ENCODE measurements around the gene TLE4.
A peak's percentile ranks its signal among the peaks of the same experiment; 100 is the strongest.

Gene TLE4

DNA sequence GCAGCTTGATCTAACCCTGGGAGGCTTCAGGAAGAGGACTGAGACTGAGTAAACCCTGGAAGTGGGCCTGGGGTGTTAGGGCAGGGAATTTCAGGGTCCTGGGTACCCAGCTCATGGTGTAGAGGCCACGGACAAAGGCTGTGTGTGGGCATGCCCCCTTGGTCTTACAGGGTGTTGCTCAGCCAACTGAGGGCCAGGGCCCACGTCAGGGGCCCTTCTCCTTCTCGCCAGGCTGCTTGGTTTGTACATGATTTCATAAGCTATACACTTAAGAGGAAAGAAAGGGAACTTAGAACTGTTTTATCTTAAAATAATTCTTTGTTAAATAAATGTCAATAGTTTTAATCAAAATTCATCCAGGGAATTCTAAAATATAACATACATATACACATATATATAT, 95.4 kb downstream of the TLE4 start:
- DNase-seq = peak; percentile 39

- peak; percentile 96 for DNase-seq
Observed at GRCh38 chr9:79667817-79668436, 96.2 kb downstream of the TLE4 start.

- DNase-seq = no peak
Observed at GRCh38 chr9:79668956-79669355, 97.2 kb downstream of the TLE4 start.

GRCh38 chr9:79670269-79670961, 98.7 kb downstream of the TLE4 start:
- DNase-seq = peak; percentile 53

GRCh38 chr9:79671558-79671957, 99.8 kb downstream of the TLE4 start:
- no peak for DNase-seq

GRCh38 chr9:79672236-79672635, 100.5 kb downstream of the TLE4 start:
- DNase-seq = no peak

DNA sequence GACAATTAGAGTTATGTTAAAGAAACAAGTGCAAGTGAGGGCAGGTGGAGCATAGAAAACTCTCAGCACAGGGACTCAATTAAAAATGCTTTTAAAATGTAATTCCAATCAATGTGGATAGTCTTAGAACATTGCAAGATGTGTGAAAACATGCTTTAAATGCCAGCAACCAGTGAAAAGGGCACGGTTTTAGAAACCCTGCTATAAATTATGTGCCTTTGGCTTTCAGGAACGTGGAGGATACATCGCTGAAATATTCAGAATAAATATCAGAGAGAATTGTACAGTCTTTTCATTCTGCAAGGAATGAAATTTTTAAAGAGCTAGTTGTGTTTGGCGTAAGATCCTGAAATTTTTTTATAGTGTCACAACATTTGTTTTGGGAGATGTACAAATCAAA, 101.1 kb downstream of the TLE4 start:
- no peak for DNase-seq

- DNase-seq = no peak
Observed at GRCh38 chr9:79673614-79674013, 101.8 kb downstream of the TLE4 start.

DNA sequence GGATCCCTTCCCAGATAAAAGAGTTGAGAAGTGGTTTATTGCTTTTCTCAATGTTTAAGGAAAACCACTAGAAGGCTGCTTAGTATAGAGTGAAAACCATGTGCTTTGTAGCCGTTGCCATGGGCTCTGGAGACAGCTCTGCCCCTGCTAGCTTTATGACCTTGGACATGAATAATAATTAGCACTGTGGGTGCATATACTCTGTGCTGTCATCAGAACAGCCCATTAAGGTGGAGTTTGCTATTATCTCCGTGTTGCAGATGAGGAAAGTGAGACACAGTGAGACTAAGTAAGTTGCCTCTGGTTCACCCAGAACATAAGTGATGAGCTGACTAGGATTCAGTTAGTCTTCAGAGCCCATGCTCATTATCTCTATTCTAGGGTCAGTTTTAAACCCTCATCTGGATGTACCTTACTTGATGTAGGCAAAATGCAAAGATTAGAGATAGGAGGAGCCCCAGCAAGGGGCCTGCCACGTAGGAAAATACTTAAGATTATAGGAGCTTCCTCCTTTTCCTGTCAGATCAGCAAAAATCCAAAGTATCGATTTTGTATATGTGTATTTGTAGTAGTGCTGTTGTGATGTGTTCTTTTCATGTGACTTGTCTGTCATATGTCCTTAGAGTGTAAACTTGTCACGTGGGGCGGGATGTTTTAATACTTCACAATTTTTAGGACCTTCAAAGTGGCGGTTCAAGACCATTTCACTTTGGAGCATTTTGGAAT, 102.5 kb downstream of the TLE4 start:
- no peak for DNase-seq

DNA sequence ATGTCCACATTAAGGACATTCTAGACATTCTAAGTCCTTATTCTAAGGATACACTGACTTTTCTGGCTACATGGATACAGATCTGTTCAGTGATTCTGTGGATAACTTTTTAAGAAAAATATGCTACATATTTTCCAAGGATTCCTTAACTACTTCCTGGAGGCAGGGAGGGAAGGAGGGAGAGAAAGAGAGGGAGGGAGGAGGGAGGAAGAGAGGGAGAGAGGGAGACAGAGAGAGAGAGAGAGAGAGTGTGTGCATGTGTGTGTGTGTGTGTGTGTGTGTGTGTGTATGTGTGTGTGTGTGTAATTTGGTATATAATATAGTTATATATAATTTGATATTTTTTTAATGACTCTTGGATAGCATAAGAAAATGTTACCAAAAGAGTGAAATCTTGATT, 109.8 kb downstream of the TLE4 start:
- DNase-seq = no peak

DNA sequence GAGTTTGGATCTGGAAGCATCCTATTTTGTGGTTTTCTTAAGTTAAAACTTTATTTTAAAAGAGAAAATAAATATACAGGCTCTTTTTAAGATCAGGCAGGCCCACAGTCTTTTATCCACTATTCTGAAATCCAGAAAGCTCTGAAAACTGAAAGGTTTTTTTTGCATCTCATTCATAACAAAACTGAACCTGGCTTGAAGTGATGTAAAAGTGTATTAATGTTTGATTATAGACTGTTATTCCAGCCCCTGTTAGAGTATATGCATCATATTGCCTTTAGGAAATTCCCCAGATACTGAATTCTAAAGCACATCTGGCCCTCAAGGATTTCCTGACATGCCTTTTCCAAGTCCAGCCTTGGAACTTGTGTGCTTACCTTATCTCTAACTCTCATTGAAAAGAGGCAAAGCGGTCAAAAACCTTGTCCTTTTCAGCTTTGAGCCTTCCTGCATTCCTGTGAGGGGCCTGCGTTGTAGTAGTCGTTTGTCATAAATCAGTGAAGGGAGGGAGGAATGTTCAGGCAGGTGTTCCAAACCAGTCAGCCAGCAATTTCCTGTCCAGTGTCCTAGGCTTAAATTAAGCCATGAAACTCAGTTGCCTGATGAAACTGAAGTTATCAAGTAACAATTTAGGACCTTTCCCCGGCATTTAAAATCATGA, 110.4 kb downstream of the TLE4 start:
- DNase-seq = peak; percentile 28

GRCh38 chr9:79684059-79684458, 112.3 kb downstream of the TLE4 start:
- DNase-seq = no peak

DNA sequence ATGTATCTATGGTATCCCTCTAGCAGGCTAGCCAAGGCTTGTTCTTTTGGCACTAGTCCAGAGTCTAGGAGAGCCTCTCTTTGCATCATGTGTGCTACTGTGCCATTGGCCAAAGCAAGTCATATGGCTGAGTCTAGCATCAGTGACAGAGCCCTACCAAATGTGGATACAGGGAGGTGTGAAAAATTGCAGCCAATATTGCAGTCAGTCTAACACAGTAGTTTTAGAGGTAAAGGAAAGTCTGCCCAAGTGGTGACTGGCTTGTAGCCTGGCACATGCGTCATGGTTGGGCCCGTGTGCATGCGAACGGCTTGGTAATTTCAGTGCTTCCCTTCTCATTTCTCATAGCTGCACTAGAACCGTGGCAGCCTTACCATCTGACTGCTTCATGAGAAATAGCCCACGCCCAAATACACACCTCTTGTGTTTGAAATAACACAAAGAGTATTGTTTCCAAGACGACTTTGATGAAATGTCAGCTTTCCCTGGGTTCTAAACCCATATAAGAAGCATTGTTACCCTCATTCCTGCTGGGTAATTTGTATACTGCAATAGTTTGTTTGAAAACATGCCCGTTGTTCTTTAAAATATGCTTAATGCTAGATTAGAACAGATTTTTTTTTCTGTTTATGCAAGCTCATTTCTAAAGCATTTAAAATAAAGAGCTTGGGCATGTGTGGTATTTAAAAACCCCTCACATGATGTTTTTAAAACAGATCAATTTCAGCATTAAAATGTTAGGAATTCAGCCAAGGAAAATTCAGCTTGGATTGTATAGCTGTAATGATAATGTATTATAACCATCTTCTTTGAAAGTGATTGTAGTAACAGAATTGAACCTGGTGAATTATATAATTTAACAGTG, 113.2 kb downstream of the TLE4 start:
- DNase-seq = peak; percentile 4

DNA sequence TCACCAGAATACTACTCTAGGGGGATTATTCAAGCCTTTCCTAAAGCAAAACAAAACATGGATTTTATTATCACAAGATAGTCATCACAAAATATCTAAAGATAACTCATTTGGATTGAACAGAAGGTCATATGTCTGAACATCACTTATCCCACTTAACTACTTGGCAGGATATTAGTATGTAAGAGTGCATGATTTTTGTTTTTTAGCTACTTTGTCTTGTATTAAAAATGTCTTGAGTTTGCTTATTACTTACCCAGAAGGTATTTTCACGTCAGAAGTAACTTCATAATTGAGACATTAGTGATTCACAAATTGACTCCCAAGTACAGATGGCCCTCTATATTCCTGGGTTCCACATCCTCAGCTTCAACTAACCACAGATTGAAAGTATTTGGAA, 113.8 kb downstream of the TLE4 start:
- DNase-seq = no peak

- DNase-seq = no peak
Observed at GRCh38 chr9:79686381-79687130, 114.8 kb downstream of the TLE4 start.

- no peak for DNase-seq
Observed at GRCh38 chr9:79687131-79687447, 115.3 kb downstream of the TLE4 start.

DNA sequence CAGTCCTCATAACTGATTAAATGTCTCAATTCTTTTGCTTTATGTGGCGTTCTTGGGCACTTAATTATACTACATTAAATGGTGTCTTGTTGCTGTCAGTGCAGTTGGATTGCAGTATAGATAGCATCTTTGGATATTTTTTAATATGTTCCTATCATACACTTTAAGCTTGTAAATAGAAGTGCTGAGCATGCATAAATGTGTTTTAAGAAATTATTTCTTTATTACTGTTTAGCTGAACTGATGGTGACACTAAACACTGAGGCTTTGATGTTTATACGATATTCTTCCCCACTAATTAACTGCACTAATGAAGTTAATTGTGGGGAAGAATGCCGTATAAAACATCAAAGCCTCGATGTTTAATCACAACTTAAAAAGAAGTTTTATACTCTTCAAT, 116.6 kb downstream of the TLE4 start:
- no peak for DNase-seq

DNA sequence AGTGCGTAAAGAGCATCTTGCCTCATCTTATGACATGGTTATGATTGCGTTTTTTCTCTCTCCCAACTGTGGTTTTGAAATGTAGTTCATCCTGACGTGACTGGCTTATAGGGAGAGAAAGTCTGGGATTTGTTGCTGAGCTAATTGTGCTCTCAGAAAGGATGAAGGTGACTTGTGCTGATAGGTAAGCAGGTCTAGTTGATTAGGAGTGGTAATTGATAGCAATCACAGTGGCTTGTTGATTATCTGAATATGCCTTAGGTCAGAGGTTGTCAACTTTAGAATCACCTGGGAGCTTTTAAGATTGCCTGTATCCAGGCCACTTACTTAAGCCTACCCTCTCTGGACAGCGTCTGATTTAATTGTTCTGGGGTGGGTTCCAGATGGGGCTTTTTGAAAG, 117.8 kb downstream of the TLE4 start:
- no peak for DNase-seq

GRCh38 chr9:79691496-79691895, 119.7 kb downstream of the TLE4 start:
- no peak for DNase-seq

DNA sequence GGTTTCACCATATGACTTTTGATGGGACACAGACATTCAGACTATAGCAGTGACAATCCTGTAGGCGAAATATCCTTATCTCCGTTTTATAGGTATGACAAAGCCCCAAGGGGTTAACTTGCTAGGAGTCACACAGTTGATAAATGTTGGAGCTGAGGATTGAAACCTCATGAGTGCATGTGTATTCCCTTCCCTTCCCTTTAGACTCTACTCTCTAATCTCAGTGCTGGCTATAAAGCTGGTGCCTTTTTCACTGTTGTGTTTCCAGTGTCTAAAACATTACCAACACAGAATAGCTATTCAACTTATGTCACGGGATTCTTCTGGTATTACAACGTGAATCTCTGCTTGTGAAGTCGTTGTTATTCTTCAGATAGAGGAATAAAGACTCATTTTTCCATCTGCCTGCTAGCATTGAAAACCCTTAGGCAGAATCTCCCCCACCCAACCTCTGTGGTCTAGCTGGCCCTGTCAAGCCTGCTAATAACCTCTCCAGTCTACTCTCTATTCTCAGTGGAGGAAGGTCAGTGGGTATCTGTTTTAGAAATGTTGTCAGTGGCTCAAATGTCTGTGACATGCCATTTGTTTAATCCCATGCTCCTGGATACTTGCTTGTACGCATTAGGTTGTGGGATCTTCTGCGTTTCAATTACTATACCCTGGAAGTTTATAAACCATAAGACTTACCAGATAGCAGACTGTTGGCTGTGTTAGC, 121.2 kb downstream of the TLE4 start:
- no peak for DNase-seq

GRCh38 chr9:79693750-79694149, 122.0 kb downstream of the TLE4 start:
- DNase-seq = no peak
